GM18505 (cell line): ENCODE data around the gene KDELR1.

ENCODE experiments used
- ATAC-seq: cut with Tn5 transposase; IDR thresholded peaks from one replicate; pipeline ENCODE4 v1.9.1; 2021; ENCODE audit not compliant: unreplicated experiment
- POLR2A ChIP-seq: IDR thresholded peaks from 4 replicates; pipeline ENCODE4 v1.6.1; 2011; ENCODE audit warnings: borderline replicate concordance; ENCODE audit not compliant: insufficient read depth, insufficient read length; ENCODE audit errors: extremely low read depth

Gene KDELR1

GRCh38 chr19:48354332-48354992 lies 36.9 kb downstream of the KDELR1 start:
- ATAC-seq = no peak
- no peak for TF ChIP-seq POLR2A

DNA sequence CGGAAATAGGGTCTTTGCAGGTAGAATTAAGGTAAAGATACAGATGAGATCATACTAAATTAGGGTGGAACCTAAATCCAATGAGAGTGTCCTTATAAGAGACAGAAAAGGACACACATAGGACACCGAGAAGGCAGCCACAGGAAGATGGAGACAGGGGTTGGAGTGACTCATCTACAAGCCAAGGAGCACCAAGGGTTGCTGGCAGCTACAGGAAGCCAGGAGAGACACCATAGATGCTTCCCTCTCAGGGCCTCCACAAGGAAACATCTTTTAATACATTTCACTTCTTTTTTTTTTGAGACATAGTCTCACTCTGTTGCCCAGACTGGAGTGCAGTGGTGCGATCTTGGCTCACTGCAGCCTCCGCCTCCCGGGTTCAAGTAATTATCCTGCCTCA lies 37.7 kb downstream of the KDELR1 start:
- TF ChIP-seq POLR2A = no peak
- no peak for ATAC-seq

DNA sequence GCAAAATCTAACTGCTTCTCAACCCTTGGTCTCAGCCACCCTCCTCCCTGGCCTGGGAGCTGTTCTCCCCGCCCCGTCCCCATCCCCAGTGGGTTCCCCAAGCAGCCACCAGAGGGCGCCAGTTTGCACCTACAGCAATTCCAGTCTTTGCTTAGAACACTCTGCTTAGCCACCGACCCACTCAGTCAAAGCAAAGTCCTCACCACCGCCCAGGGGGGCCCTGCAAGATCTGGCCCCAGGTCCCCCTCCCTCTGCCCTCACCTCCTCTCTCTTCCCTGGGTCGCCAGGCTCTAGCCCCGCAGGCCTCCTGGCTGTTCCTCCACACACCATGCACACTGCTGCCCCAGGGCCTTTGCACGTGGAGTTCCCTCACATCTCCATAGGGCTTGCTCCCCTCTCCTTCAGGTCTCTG lies 40.0 kb downstream of the KDELR1 start:
- no peak for ATAC-seq
- TF ChIP-seq POLR2A = no peak

DNA sequence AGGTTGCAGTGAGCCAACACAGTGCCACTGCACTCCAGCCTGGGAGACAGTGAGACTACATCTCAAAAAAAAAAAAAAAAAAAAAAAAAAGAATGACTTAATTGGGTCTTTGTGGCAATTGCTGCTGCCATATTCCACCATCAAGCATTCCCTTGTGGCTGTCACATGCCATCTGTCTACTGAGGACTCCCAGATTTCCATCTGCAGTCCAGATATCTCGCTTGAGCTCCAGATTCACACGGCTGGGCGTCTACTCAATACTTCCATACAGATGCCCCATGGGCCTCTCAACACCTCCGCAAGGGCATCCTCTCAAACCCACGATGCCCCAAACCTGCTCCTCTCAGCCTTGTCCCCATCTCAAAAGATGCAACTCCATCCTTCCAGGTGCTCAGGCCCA lies 40.5 kb downstream of the KDELR1 start:
- TF ChIP-seq POLR2A = no peak
- no peak for ATAC-seq

GRCh38 chr19:48348737-48349136 lies 42.6 kb downstream of the KDELR1 start:
- no peak for ATAC-seq
- TF ChIP-seq POLR2A = no peak

GRCh38 chr19:48348045-48348444 lies 43.3 kb downstream of the KDELR1 start:
- no peak for TF ChIP-seq POLR2A
- ATAC-seq = no peak

DNA sequence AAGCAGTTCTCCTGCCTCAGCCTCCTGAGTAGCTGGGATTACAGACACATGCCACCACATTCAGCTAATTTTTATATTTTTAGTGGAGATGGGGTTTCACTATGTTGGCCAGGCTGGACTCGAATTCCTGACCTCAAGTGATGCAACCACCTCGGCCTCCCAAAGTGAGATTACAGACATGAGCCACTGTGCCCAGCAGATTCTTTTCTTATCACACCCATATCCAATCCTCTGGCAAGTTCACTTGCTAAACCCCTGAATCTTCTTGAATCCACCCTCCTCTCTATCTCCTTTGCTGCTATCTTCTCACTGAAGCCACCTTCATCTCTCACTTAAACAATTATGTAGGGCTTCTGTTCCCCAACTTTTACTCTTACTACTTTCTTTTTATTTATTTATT lies 45.2 kb downstream of the KDELR1 start:
- no peak for ATAC-seq
- TF ChIP-seq POLR2A = no peak

DNA sequence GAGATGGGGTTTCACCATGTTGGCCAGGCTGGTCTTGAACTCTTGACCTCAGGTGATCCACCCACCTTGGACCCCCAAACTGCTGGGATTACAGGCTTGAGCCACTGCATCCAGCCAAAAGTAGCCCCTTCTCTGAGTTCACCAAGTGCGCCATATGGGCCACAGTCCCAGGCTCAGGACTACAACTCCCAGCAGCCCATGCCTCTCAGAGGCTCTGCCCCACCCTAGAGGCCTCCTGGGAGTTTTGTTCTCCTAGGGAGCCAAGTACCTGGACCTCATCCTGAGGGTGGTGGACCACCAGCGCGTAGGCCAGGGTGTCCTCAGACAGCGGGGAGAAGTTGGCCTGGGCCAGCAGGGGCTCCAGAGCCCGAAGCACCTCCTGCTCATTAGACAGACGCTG lies 46.5 kb downstream of the KDELR1 start:
- ATAC-seq = no peak
- TF ChIP-seq POLR2A = no peak

DNA sequence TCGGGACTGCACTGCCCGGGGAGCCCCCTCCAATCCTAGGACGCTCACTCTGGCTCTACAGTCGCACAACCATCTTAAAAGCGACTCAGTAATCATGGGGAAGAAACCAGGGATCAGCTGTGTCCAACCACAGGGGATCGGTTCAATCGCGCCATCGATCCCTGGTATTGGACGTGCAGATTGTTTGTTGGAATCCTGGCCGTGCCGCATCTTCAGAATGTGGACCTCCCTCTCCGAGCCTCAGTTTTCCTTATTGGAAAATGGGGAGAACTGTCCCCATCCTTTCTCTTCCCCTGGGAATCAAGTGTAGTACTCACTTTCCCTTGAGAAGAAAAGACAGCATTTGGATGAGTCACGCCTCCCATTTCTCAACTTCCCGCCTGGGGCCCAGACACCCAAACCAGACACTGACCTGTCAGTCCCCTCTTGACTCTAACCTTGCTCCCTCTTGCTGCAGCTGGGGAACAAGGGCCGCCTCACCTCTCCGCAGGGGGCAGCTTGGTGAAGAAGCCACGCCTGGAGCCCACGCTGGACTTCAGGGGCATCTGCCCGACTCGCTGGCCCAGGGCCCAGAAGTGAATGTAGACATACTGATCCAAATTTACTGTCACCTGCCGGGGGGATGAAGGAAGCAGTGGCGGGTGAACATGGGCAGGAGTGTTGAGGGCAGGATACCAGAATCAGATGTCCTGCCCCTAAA lies 48.4 kb downstream of the KDELR1 start:
- ATAC-seq = no peak
- TF ChIP-seq POLR2A = no peak

- no peak for ATAC-seq
- TF ChIP-seq POLR2A = no peak
These were observed 49.0 kb downstream of the KDELR1 start for GRCh38 chr19:48342414-48342738.

- ATAC-seq = no peak
- no peak for TF ChIP-seq POLR2A
These were observed 49.6 kb downstream of the KDELR1 start for GRCh38 chr19:48341515-48342413.

GRCh38 chr19:48340995-48341394 lies 50.4 kb downstream of the KDELR1 start:
- ATAC-seq = no peak

DNA sequence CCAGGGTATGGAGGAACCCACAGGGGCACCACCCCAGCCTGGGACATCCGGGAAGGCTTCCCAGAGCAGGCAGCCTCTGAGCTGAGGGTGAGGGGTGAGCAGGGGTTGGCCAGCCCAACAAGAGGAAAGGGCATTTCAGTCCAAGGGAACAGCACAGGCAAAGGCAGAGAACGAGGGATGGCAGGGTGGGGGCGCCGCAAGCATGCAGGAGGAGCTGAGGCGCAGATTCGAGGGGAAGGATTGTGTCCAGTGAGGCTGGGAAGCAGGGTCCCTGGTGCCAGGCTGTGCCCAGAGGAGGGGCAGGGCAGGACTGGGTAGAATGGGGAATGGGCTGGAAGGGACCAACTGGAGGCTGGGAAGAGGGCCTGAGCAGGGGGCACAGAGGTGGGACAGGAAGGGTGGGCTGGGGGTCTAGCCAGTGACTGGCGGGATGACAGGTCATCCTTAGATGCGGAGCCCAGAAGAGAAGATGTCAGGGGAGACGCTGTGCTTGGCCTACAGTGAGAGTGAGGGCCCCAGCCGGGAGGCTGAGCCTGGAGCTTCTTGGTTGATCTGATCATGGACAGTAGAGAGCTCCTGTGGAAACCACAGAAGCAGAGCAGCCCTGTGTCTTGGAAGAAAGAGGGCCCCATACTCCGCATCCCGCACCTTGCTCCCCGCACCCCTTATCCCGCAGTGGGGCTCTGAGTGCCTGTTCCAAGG lies 52.4 kb downstream of the KDELR1 start:
- no peak for ATAC-seq
- no peak for TF ChIP-seq POLR2A

More at GRCh38 chr19:48340995-48341394, 50.4 kb downstream of the KDELR1 start:
- TF ChIP-seq POLR2A = no peak
